Measurements from ENCODE around the gene DNAJC10. TPM values are rescaled to one million over a fixed set of nuclear protein-coding genes. Genes with fewer than 3 reads are reported as not detected.
"Not testable (repeated sequence)": the region's sequence is repeated elsewhere in the genome, so short reads cannot be mapped to it uniquely, and the experiment has no call there.

The DNAJC10 gene
- total RNA-seq, 2 donors from 2014 or later = 26.1 to 29.4 TPM

- no peak for DNase-seq (ENCODE audit: low spot score)
- Histone ChIP-seq H3K27ac (no peak overlapping the region), H3K9me3 (no peaks in the 10 kb centered on the region), H3K27me3 (no peaks in the 10 kb centered on the region), H3K4me1 (no peaks in the 10 kb centered on the region), H3K36me3 (no peaks in the 10 kb centered on the region), H3K4me3 (no peak overlapping the region)
- TF ChIP-seq CTCF (IDR thresholded peaks at IDR 0.05) = no peak
These were observed 35.2 kb upstream of the DNAJC10 start for GRCh38 chr2:182680837-182681236.

GRCh38 chr2:182682210-182682609 lies 33.8 kb upstream of the DNAJC10 start:
- no peak for TF ChIP-seq CTCF (IDR thresholded peaks at IDR 0.05)
- Histone ChIP-seq H3K4me3 (no peak overlapping the region), H3K36me3 (no peaks in the 10 kb centered on the region), H3K27ac (no peak overlapping the region), H3K4me1 (no peaks in the 10 kb centered on the region), H3K9me3 (no peaks in the 10 kb centered on the region), H3K27me3 (no peaks in the 10 kb centered on the region)
- DNase-seq (ENCODE audit: low spot score) = no peak

- DNase-seq (ENCODE audit: low spot score) = no peak
- TF ChIP-seq CTCF (IDR thresholded peaks at IDR 0.05) = no peak
- Histone ChIP-seq H3K4me1 (no peaks in the 10 kb centered on the region), H3K27ac (no peak overlapping the region), H3K27me3 (no peaks in the 10 kb centered on the region), H3K4me3 (no peak overlapping the region), H3K36me3 (no peaks in the 10 kb centered on the region), H3K9me3 (no peaks in the 10 kb centered on the region)
These were observed 30.5 kb upstream of the DNAJC10 start for GRCh38 chr2:182685559-182685958.

- not testable (repeated sequence) for DNase-seq (ENCODE audit: low spot score); H3K27ac ChIP-seq
These were observed 29.3 kb upstream of the DNAJC10 start for GRCh38 chr2:182686763-182687162.

GRCh38 chr2:182694189-182694588 lies 21.9 kb upstream of the DNAJC10 start:
- Histone ChIP-seq H3K27ac (no peak overlapping the region), H3K4me1 (no peaks in the 10 kb centered on the region), H3K4me3 (no peak overlapping the region), H3K36me3 (no peaks in the 10 kb centered on the region), H3K9me3 (no peaks in the 10 kb centered on the region), H3K27me3 (no peaks in the 10 kb centered on the region)
- TF ChIP-seq CTCF (IDR thresholded peaks at IDR 0.05) = no peak
- no peak for DNase-seq (ENCODE audit: low spot score)

More at GRCh38 chr2:182686763-182687162, 29.3 kb upstream of the DNAJC10 start:
- not testable (repeated sequence) for H3K4me1 ChIP-seq, H3K4me3 ChIP-seq, H3K27me3 ChIP-seq, H3K36me3 ChIP-seq, H3K9me3 ChIP-seq

GRCh38 chr2:182695776-182696175 lies 20.3 kb upstream of the DNAJC10 start:
- TF ChIP-seq CTCF (IDR thresholded peaks at IDR 0.05) = no peak
- no peak for DNase-seq (ENCODE audit: low spot score)
- no peaks in the 10 kb centered on the region for H3K27me3 ChIP-seq
- H3K4me3 ChIP-seq = no peak overlapping the region
- no peaks in the 10 kb centered on the region for H3K4me1 ChIP-seq
- no peak overlapping the region for H3K27ac ChIP-seq
- no peaks in the 10 kb centered on the region for H3K36me3 ChIP-seq
- no peaks in the 10 kb centered on the region for H3K9me3 ChIP-seq
